Measurements from ENCODE around the gene IFNB1.

- TF ChIP-seq CTCF (tag by site-specific recombination; IDR thresholded peaks at IDR 0.05): no peak
- TF ChIP-seq ZNF561 (tag by site-specific recombination; IDR thresholded peaks at IDR 0.05; ENCODE audit: borderline replicate concordance): no peak
- no peak for TF ChIP-seq ZFP37 (tag by site-specific recombination; IDR thresholded peaks at IDR 0.05)
- TF ChIP-seq PATZ1 (tag by site-specific recombination; IDR thresholded peaks at IDR 0.05): no peak
- no peak for TF ChIP-seq GLIS1 (tag by site-specific recombination; IDR thresholded peaks at IDR 0.05)
- TF ChIP-seq ELK4 (IDR thresholded peaks at IDR 0.05; ENCODE audit: borderline replicate concordance, low read depth, low read length): no peak
- no peak for TF ChIP-seq ZEB2 (tag by site-specific recombination; IDR thresholded peaks at IDR 0.05)
- no peak for TF ChIP-seq ZNF521 (tag by site-specific recombination; IDR thresholded peaks at IDR 0.05)
Observed at GRCh38 chr9:21053851-21054250, 23.9 kb downstream of the IFNB1 start.
